Measurements from ENCODE around the gene CAMTA1. TPM values are rescaled to one million over a fixed set of nuclear protein-coding genes. Genes with fewer than 3 reads are reported as not detected.

Gene CAMTA1
- total RNA-seq, 1 donor from 2014 or later, result 79.3 TPM

DNA sequence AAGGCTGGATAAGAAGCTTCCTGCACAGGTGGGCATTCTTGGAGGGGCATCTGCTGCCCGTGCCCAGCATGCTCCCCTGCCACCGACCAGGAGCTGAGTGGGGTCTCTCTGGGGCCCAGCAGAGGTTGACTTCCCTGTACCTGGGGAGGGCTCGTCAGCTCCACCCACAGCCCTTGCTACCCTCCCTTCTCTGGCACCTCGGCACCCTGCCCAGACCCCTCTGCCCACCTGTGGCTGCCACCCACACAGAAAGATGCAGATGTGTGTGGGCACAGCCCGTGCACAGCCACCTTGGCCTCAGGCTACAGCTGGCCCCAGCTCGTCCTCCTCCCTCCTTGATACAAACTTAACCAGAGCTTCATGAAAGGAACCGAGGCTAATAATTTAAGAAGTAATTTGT, 744.7 kb downstream of the CAMTA1 start:
- no peak for DNase-seq (ENCODE audit: low read depth)

DNA sequence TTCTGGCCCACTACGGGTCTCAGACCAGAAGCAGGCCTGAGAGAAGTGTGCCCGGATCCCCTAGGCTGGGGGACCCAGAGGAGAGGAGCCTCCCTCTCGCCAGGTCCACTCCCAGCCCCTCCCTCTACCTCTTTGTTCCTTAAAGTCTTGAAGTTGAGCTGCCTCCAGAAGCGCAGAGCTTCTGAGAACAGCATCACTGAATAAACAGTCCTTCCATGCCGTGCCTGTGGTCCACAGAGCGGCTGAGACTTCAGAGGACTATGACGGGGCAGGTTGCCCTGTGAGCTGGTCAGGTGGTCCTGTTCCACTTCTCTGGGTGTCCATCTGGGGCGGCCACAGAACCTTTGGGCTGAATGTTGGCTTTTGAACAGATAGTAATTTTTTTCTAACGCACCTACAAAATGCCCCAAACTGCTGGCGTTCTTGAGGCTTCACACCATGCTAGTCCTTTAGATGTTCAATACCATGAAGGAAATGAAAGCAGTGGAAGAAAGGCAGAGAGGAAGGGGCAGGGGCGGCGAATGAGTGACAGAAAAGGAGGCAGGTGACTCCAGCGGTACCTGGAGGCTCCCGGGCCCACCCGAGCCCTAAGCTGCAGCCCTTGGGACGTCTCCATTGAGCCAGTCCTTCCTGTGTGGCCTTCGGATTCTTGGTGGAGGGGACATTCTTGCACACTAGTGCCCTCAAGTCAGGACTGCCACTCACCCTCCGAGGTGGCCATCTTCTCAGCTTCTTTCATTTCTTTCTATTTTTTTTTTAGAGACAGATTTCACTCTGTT, 746.5 kb downstream of the CAMTA1 start:
- no peak for DNase-seq (ENCODE audit: low read depth)

GRCh38 chr1:7533006-7533405, 747.8 kb downstream of the CAMTA1 start:
- no peak for DNase-seq (ENCODE audit: low read depth)

DNA sequence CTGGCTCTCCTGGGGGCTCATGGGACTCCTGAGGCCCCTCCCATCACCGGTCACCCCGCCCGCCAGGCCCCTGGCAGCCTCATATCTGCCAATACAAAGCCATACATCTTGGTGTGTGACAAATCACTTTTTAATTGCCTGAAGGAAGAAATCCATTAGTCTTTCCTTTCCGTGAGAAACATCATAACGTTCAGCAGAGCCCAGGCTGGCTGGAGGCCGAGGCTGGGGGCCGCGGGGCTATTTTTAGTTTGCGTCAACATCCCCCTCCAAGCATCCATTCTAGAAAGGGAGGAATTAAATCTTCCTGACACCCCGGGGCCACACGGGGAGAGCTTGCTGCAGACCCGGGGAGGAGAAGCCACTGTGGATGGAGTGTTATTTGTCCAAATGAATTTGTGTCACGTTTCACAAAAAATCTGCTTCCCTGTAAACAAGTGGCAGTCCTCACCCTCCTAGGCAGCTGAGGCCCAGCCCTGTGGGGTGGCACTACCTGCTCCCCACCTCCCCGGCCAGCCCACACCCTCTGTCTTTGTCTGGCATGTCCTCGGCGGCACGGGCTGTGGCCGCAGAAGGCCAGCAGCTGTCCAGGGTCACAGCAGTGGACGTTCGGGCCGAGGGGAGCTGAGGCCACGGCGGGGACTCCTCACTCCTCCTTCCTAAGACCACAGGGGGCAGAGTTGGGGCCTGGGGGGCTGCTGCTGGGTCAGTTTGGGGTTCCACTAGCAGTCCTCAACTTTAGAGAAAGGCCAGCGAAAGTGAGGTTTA, 749.0 kb downstream of the CAMTA1 start:
- DNase-seq (ENCODE audit: low read depth), result peak; percentile 43

DNA sequence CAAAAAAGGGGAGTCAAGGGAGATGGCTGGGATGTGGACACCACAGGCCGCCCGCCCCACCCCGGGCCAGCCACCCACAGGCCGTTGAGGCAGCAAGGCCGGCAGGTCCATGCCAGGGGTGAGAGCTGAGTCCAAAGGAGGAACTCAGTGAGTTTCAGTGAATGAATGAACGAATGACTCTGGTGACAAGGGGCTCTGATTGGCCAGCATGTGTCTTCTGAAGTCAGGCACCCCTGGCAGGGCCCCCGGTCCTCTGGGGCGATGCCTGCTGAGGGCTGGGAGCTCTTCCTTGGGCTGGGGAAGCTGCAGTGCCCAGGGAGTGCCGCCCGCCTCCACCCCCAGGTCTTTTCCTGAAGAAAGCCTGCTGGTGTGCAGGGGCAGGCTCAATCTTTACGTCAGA, 749.8 kb downstream of the CAMTA1 start:
- no peak for DNase-seq (ENCODE audit: low read depth)

- peak; percentile 52 for DNase-seq (ENCODE audit: low read depth)
Observed at GRCh38 chr1:7535934-7536878, 751.0 kb downstream of the CAMTA1 start.

GRCh38 chr1:7536891-7537591, 751.8 kb downstream of the CAMTA1 start:
- no peak for DNase-seq (ENCODE audit: low read depth)

GRCh38 chr1:7538033-7538432, 752.8 kb downstream of the CAMTA1 start:
- peak; percentile 57 for DNase-seq (ENCODE audit: low read depth)

DNA sequence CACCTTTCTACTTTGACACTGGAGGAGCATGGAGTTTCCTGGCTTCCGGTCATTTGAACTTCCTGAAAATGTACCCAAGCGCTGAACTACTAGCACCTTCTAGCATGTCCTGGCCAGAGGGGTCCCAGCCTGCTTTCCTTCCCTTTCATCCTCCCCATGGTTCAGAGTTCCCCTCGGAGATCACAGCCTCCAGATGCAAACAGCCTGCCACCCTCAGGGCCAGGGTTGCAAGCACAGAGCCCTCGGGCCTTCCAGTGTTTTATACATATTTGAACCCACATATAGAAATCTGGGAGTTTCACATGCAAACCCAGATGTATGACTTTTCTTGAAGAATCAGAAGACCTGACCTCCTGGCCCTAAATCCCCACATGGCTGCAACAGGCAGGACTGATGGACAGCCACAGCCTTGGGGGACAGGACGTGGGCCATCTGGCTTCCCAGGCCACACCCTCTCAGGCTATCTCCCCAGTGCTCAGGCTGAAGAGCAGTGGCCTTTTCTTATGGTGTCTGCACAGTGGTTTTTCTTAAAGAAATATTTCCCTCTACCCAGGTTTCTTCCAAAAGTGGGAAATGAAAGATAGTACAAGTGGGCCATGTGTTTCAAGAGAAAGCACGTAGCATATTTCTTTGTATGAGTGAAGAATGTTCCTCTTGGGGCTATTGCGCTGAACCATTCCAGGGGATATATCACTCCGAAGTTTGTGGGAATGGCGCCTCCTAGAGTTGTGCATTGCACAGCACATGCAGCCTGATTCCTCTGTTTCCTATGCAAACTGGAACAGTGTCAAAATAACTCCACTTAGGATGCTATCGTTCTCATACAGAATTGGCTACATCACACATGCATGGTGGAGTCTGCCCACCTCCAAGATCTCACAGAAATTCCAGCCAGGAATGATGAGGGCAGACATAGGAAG, 753.9 kb downstream of the CAMTA1 start:
- no peak for DNase-seq (ENCODE audit: low read depth)

GRCh38 chr1:7539769-7540175, 754.5 kb downstream of the CAMTA1 start:
- DNase-seq (ENCODE audit: low read depth), result peak; percentile 73

- no peak for DNase-seq (ENCODE audit: low read depth)
Observed at GRCh38 chr1:7540816-7541215, 755.6 kb downstream of the CAMTA1 start.

DNA sequence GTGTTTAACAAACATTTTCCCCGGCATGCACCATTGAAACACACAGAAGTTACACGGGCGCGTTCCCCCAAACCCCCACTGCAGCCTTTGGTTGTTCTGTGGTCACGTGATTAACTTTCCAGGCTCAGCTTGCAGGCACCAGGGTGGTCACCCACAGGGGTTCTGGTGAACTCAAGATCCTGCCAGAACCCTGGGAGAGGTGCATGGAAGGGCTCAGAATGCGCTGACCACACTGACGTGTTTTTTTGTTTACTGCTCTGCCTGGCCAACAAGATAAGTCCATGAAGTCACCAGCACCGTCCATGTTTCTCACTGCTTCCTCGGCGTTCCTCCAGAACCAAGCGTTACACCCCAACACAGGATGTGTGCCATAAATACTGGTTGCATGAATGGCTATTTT, 756.4 kb downstream of the CAMTA1 start:
- no peak for DNase-seq (ENCODE audit: low read depth)

- no peak for DNase-seq (ENCODE audit: low read depth)
Observed at GRCh38 chr1:7543718-7544090, 758.5 kb downstream of the CAMTA1 start.

- DNase-seq (ENCODE audit: low read depth), result peak; percentile 97
Observed at GRCh38 chr1:7549277-7550161, 764.3 kb downstream of the CAMTA1 start.

DNA sequence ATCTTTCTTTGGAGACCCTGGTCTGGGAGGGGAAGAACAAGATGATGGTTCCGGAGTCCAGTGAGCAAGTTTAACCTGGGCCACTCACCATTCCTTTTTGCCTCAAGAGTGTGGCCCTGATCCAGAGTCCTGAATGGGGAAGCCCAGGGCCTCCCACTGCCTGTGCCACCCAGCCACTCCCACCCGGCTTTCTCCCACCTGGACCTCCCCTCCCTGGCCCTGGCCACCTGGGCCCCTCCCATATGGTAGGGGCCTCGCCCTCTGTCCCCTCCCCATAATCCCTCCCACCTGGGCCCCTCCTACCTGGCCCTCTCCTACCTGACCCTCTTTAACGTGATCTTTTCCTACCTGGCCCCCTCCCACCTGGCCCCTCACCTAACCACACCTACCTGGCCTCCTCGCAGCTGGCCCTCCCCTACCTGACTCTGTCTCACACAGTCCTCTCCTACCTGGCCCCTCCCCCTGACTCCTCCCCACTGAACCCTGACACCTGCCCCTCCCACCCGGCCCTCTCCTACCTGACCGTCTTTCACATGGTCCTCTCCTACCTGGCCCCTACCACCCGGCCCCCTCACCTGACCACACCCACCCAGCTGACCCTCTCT, 765.1 kb downstream of the CAMTA1 start:
- no peak for DNase-seq (ENCODE audit: low read depth)

GRCh38 chr1:7550981-7551380, 765.7 kb downstream of the CAMTA1 start:
- DNase-seq (ENCODE audit: low read depth), result no peak

- no peak for DNase-seq (ENCODE audit: low read depth)
Observed at GRCh38 chr1:7551442-7551841, 766.2 kb downstream of the CAMTA1 start.

DNA sequence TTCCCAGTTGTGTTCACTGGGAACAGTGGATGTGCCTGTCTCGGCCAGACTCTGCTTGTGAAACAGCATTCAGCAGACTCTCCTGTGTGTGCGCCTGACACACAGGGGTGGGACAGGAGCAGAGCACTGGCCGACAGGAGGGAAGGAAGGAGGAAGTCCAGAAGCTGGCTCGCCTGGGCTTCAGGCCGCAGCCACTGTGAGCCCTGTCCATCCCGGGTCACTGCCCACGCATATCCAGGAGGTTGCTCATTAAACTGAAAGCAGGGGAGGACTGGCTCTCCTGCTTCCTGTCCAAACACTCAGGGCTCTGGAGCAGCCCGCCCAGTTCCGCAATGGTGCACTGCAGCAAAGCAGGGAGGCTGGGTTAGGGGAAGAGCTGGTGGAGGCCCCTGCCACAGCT, 767.1 kb downstream of the CAMTA1 start:
- peak; percentile 89 for DNase-seq (ENCODE audit: low read depth)
